HG03196 (cell line): Measurements from ENCODE around the gene CD300LF.

Source experiments
- ATAC-seq: cut with Tn5 transposase; IDR thresholded peaks from one replicate; pipeline ENCODE4 v1.9.1; 2021; ENCODE audit not compliant: unreplicated experiment

CD300LF gene

DNA sequence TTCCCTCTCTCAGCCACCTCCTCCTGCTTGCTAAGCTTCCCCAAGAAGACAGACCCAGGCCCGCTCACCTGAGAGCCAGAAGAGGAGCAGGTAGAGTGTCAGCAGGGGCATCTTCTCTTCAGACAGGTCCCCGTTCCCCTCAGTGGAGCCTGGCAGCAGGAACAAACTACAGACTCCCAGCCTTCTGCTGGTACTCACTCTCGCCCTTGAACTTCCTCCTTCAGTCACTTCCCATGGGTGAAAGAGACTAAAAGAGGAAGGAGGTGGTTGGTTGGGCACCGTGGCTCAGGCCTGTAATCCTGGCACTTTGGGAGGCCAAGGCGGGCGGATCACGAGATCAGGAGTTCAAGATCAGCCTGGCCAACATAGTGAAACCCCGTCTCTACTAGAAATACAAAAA lies at the start of gene CD300LF:
Gene CD300LF, minus strand, starts transcription at position 168 of the 400 bp plus-strand sequence. Its CDS starts 57 bp downstream, at position 111.
- no peak for ATAC-seq

DNA sequence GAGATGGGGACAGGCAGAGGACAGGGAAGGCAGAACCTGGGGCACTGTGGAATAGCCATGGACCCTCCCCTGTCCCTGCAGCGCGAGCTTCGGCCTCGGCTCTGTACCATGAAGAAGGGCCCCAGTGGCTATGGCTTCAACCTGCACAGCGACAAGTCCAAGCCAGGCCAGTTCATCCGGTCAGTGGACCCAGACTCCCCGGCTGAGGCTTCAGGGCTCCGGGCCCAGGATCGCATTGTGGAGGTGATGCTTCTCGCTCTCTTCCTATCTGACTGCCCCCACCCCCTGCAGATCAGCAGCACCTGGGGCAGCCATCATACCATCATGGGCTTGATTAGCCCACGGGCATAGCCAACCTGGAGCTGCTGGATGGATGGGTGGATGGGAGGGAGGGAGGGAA lies 49.2 kb upstream of the CD300LF start:
- no peak for ATAC-seq

DNA sequence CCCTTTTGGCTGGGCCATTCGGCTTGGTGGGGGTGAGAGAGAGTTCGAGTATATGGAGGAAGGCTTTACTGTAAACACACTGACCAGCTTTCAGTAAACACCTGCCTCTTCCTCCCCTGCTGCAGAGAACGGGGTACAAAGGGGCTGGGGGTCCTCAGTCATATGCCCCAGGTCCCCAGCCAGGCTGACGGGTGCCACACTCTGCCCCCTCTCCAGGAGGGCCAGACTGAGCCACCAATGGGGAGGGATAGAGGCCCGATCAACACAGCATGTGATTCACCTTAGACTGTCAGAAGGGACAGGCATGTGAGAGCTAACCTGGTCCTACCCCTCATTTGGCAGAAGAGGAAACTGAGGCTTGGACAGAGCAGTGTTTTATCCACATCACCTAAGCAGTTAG lies 48.7 kb upstream of the CD300LF start:
- no peak for ATAC-seq

DNA sequence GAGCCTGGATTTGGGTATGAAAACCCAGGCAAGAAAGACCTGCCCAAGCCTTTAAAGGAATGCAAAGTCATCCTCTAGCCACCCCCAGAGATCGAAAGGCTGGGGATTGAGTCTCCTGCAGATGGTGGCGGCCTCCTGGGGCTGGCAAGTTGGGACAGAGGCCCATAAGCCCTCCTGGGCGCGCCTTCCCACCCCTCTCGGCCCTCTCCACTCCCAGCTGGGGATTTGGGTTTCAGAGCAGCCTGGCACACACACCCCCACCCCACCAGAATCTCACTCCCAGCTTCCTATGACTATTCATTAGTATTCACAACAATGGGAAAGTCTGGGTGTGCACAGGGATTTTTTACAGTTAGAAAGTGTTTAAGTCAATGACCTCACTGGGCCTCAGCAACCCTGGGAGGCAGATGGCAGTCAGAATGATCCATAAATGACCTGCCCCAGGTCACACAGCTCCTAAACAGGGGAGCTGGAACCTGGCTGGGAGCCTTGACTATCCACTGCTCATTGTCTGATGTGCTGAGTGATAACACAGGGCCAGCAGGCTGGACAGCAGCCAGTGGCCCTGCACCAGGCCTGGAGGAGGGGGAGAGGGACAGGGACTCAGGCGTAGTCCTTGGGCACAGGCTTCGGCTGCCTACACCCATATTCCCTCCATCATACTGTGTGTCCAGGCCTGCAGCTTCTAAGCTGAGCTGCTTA lies 47.8 kb upstream of the CD300LF start:
- no peak for ATAC-seq

DNA sequence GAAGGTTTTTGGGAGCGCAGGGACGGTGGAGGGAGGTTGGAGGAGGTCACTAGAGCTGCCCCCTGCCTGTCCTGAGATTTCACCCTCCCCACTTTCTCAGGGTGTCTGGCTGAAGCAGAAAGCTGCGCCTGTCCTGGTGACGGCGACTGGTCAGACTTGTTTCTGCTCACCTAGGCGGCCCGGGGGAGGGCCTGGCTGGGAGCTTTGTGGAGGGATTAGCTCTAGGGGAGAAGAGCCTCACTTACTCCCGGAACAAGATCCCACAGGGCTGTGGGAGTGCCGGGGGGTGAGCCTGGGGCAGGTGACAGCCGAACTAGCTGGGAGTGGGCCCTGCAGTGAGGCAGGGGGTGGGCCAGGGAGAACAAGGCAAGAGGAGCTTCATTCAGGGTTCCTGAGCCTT lies 47.2 kb upstream of the CD300LF start:
- ATAC-seq = no peak

DNA sequence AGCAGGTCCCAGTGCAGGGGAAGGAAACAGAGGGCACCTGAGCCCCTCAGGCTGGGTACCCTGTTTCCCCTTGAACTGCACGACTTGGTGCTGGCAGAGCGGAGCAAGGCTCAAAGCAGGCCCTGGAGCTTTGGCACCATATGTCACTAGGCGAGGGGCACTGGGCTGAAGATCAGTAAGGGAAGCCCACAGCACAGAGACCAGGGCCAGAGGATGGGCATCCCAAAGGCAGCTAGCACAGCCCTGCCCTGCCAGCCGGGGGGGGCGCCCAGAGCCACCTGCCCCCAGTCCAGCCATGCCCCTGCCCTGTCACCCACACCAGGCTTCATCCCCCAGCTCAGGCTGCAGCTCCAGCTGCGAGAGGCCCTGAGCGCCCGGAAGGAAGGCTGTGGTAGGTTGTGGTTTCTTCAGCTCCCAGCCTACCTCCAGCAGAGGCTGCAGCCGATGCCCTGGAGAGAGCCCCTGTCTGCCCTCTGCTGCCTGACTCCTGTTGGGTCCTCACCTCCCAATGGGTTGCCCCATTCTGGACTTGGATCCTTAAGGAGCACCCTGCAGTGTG lies 46.6 kb upstream of the CD300LF start:
- peak; percentile 65 for ATAC-seq

DNA sequence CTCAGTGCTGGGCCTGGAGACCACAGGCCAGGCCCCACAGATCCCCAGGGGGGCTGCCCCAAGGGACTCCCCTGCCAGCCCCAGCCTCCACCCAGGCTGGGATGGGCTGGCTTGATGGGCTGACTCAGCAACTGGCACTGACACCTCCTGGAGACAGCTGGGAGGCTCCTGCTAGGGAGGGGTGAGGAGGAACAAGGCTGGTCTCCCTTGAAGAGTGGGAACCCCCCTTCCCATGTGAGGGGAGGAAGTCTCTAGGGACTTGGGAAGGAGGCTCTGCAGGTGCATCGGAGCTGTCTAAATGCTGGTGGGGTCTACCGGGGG lies 46.1 kb upstream of the CD300LF start:
- ATAC-seq = no peak

DNA sequence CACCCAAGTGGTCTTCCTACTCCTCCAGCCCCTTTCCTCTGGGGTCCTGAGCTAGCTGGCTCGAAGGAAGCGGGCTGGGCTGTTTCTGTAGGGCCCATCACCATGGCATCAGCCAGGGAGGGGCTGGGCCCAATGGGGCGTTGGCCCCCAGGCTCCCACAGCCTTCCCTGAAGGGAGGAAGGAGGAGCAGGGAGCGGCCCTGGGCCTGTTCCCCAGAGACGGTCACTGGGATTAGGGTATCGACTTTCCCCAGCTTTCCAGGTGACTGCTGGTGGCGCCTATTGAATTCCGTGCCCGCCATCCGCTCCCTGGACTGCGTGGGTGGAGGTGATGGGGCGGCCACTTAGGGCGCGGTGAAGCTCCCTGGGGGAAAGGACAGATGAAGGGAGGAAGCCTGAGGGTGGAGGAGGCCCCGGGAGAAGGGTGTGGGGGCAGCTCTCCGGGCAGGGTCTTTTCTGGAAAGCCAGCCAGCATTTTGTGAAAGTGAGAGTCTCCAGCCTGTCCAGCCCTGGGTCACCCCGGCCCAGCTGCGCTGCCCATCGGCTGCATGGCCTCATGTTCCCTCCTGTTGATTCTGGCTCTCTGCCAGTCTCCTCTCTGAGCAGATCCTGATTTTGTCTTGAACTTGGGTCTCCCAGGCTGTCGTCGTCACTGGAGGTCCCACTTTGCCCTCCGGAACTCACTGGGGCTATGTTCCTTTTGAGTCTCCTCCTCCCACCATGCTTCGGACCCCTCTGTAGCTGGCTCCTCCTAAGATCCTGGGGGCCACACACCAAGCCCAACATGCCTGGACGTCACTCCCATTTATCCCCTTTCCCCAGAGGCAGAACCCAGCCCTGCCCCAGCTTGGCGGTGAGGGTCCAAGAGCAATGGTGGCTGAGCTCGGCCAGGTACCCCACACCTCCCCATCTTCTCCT lies 45.5 kb upstream of the CD300LF start:
- ATAC-seq = no peak

DNA sequence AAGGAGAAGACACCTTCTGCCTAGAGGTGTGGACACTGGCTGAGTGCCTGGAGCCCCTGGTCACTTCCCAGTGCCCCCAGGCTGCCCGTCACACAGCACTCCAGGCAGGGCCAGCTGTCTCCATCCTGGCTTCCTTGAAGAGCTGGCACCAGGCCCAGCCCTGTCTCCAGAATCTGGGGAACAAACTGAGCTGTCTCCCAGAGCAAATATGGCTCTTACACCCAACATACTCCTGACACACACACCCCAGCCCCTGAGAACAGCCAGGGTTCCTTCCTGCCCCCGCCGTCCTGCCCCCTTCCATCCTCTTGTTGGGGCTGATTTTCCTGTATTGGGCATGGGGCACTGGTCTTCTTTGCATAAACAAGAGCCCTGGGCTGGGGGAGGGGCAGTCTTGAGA lies 44.8 kb upstream of the CD300LF start:
- ATAC-seq = no peak

DNA sequence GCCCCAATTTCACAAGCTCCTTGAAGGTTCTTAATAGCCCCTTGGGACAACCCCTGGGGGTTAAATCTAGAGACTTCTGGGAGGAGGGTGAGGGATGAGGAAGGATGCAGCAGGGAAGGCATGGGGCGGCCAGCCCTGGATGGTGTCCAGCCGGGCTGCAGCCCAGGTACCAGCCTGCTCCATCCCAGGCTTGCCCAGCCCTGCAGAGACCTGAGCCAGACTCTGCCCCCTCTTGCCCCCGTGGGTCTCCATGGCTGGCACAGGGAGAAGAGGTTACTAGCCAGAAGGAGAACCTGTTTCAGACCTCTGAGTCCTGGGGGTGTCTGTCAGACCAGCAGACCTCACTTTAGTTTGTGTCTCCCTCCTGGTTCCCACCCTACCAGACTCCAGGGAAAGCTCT lies 44.2 kb upstream of the CD300LF start:
- no peak for ATAC-seq

DNA sequence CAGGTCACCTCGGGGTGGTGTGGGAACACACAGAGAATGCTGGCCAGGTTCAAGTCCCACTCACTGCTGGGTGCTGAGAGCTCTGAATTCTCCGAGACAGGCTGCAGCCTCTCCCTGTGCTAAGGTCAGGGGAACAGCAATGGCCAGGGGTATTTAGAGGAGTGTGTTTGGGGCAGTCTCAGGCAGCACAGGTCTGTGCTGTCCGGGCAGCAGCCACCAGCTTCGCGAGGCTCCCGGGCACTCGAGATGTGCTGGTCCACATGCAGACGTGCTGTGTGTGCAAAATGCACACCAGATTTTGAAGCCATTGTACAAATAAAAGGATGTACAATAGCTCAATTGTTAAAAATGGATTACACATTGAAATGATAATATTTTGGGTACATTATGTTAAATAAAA lies 42.8 kb upstream of the CD300LF start:
- ATAC-seq = no peak

DNA sequence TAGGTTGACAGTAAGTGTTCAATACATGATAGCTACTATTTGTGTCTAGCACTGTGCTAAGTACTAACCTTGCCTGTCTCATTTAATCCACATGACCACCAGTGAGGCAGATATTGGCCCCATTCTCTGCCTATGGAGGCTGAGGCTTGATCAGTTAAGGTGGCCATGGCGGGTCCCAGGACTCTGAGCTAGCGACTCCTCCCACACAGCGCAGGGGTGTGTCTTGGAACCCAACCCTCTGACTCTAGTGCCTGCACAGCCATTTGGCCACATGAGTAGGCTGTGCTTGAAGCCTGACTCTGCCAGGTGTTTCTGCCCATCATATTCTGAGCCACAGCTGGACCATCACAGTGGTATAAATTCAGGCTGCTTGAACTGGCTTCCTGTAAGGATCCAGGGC lies 42.1 kb upstream of the CD300LF start:
- no peak for ATAC-seq

DNA sequence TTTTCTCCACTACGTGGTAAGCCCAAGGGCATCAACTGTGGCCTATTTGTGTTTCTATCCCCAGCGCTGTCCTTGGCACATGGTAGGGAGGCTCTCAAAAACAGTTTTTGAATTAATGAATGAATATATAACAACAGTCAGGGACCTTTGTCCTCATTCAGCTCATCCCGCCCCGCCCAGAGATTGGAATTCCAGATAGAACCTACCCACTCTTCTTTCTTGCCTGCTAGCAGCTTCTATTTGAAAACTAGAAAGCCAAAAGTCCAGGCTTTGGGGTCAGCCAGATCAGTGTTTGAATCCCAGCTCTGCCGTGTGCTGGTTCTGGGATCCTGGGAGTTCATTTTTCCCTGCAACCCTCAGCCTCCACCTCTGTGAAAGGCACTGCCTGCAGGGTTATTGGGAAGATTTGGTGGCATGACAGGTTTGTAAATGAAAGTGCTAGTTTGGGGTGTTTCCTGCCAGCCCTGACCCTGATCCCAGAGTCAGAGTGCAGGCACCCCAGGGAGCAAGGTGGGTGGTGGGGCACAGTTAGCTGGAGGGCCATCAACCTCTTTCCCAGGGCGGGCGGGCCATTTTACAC lies 40.2 kb upstream of the CD300LF start:
- no peak for ATAC-seq

DNA sequence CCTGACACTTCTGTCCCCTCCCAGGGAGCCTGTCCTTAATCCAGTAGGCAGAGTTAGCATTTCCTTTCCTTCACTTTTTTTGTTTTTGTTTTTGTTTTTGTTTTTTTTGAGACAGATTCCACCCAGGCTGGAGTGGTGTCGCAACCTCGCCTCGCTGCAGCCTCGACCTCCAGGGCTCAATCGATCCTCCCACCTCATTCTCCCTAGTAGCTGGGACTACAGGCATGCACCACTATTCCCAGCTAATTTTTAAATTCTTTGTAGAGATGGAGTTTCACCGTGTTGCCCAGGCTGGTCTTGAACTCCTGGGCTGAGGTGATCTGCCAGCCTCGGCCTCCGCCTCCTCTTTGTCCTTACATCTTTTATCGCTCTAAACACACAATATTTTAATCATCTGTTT lies 39.7 kb upstream of the CD300LF start:
- no peak for ATAC-seq

DNA sequence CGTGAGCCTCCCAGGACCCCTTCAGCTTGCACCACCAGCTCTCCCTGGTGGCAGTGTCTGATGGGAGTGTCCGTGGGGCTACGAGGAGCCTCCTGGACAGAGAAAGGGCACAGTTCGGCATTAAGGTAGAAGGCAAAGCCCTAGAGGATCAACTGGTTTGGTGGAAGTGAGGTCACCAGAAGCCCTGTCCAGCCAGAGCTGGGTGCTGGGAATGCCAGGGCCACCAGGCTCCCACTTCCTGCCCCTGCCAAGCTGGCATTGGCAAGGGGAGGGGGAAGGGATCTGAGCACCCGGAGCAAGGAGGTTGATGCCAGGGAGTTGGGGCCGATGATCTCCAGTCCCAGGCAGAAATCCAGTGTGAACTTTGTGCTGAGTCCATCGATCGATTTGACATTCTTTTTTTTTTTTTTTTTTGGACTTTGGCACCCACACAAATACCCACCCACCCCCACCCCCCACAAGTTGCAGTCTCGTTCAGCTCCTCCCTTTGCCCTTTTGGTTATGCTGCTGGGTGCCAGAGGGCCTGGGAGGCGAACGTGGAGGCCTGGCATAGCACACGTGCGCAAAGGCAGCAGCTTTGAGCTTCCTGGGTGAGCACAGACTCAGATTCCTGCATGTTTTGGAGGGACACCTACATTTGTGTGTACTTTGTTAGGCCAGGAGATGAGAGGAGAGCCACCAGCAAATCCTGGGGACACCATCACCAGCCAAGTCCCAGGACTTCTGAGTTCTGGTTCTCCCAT lies 37.8 kb upstream of the CD300LF start:
- ATAC-seq = no peak

DNA sequence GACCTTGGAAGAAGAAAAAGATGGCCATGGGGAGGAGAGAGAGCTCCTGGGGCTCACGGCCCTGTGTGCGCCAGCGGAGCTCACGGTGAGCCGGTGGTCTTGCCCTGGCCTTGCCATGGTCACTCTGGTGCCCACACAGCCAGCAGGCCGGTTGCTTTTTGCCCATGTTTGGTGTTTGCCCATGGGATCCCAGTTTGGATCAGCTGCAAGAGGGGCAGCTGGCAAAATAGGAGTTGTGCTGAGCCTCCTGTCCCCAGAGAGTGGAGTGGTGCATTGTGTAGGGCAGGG lies 37.3 kb upstream of the CD300LF start:
- ATAC-seq = no peak

DNA sequence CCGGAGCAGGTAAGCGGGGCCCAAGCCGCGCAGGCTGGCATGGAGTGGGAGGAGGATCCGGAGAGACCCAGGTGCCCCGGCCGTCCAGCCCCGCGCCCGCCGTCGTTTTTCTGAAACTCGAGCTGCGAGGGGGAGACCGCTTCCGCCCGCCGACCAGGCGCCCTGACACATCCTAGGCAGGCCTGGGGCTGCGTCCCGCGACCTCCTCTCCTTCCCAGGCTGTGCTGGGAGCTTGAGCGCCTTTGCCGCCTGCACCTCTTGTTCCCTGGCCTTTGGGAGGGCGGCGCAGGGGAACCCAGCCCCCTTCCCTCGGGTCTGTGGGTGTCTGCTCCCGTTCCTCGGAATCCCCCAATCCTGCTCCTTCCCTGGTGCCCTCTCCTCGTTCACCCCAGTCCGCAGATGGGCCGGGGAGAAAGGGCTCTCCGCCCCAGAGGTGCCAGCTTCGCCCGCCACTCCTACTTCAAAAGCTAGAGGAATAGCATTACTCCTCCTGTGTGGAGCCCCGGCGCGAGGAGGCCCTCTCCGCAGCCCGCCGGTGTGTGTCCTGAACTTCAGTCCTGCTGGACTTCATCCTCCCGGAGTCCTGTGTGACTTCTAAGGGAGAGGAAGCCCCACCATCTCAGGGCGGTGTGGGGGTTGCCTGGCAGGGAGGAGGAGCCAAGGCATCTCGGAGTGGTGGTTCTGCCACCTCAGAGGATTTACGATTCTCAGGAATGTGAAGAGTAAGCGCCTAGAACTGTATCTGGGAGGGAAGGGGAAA lies 36.7 kb upstream of the CD300LF start:
- peak; percentile 12 for ATAC-seq

DNA sequence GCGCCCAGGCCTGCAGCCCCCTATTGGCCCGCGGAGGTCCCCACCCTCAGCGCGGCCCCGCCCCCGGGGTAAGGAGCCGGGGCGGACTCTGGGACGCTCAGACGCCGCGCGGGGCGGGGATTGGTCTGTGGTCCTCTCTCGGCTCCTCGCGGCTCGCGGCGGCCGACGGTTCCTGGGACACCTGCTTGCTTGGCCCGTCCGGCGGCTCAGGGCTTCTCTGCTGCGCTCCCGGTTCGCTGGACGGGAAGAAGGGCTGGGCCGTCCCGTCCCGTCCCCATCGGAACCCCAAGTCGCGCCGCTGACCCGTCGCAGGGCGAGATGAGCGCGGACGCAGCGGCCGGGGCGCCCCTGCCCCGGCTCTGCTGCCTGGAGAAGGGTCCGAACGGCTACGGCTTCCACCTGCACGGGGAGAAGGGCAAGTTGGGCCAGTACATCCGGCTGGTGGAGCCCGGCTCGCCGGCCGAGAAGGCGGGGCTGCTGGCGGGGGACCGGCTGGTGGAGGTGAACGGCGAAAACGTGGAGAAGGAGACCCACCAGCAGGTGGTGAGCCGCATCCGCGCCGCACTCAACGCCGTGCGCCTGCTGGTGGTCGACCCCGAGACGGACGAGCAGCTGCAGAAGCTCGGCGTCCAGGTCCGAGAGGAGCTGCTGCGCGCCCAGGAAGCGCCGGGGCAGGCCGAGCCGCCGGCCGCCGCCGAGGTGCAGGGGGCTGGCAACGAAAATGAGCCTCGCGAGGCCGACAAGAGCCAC lies 36.0 kb upstream of the CD300LF start, which contains the start of gene NHERF1:
Gene NHERF1, plus strand, starts transcription at position 100 of the 750 bp plus-strand sequence. Its CDS starts 219 bp downstream, at position 319.
- ATAC-seq = peak; percentile 81

DNA sequence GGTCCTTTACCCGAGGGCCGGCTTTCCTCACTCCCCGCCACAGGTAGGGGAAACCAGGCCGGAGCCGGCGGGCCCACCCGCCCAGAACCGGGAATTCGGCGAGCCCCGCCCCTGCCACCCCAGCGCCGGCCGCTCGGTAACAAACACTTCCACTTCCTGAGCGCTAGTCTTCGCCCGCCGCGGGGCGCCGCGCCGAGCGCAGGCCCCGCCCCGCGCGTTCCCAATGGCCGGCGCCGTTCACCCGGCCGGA lies 35.5 kb upstream of the CD300LF start:
- ATAC-seq = no peak

DNA sequence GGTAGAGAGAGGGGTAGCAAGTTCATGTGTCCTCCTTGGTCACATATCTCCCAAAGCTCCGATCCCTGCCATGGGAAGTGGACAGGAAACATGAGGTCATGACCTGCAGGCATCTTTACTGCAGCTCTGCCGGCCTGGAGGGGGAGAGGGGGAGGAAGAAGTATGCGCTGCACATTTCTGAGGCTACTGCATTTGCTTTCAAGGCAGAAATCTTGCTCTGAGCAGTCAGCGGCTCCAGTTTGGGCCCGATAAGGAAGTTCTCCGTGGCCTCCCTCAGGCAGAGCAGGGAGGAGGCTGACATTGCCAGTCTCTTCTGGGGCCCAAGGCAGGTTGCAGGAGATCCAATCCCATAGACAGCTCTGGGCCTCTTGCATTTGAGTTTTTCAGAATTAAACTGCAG lies 34.2 kb upstream of the CD300LF start:
- no peak for ATAC-seq
